Activated naive CD4-positive, alpha-beta T cell treated with anti-CD3 and anti-CD28 coated beads for 36 hours (primary cell): ENCODE measurements around the gene LIMA1. TPM values are rescaled to one million over a fixed set of nuclear protein-coding genes. Genes with fewer than 3 reads are reported as not detected.
"Not testable (repeated sequence)": the region's sequence is repeated elsewhere in the genome, so short reads cannot be mapped to it uniquely, and the experiment has no call there.

Source experiments
- CTCF ChIA-PET: fragments of 350-600 bp; sonication (Branson Sonifier 250); formaldehyde crosslinking; loops from one replicate; lab custom pipeline; 2021; ENCODE audit warnings: antibody characterized with exemption; lab: Charles Lee
- DNase-seq: peaks from one replicate; pipeline ENCODE4 v3.0.0-alpha.2; 2020
- H3K27ac Mint-ChIP-seq: one replicate; pipeline ENCODE4 v1.8.0; 2021; ENCODE audit warnings: mild to moderate bottlenecking, mixed read lengths
- H3K27me3 Mint-ChIP-seq: one replicate; pipeline ENCODE4 v1.8.0; 2021; ENCODE audit warnings: low read depth, mixed read lengths
- H3K36me3 Mint-ChIP-seq: one replicate; pipeline ENCODE4 v1.8.0; 2021; ENCODE audit warnings: low read depth, mixed read lengths
- H3K4me1 Mint-ChIP-seq: one replicate; pipeline ENCODE4 v1.8.0; 2021; ENCODE audit warnings: low read depth, mixed read lengths
- H3K4me3 Mint-ChIP-seq: one replicate; pipeline ENCODE4 v1.8.0; 2021; ENCODE audit warnings: mild to moderate bottlenecking, moderate library complexity, mixed read lengths
- H3K9me3 Mint-ChIP-seq: one replicate; pipeline ENCODE4 v1.8.0; 2021; ENCODE audit warnings: mixed read lengths
- intact Hi-C: fragments of 100-400 bp; cut with micrococcal nuclease; formaldehyde crosslinking; loops from one replicate; pipeline ENCODE4 v1.15.1; 2023
- total RNA-seq, 2 experiments: library from RNA; stranded (reverse); gene quantifications; one replicate each; pipeline ENCODE4 v1.2.3, GENCODE V29; 2021

The LIMA1 gene
- total RNA-seq, 2 experiments from 2014 or later, result 15.9 to 16.5 TPM

DNA sequence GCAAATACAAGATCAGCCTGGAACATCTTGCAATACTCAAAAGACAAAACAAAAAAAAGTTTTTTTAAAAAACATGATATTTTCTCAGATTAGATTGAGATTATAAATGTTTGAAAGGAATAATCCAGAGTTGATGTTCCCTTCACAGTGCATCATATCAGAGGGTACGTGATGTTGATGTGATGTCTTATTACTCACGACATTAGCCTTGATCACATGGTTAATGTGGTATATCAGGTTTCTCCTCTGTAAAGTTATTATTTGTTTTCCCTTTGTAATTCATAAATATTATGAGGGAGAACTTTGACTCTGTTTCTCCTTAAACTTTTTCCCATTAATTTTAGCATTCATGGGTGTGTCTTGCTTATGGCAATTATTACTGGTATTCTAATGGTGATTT lies 26.6 kb downstream of the LIMA1 start:
- intact Hi-C loops, result no loop called here
- H3K36me3 Mint-ChIP-seq, result no peaks in the 10 kb centered on the region
- no peak for DNase-seq
- CTCF ChIA-PET, result no interaction called here
- H3K27me3 Mint-ChIP-seq, result no peaks in the 10 kb centered on the region
- no peak overlapping the region for H3K27ac Mint-ChIP-seq
- peaks cover 13% of the 10 kb centered on the region for H3K4me1 Mint-ChIP-seq
- no peaks in the 10 kb centered on the region for H3K9me3 Mint-ChIP-seq
- no peak overlapping the region for H3K4me3 Mint-ChIP-seq

- intact Hi-C loops, result no loop called here
- no peaks in the 10 kb centered on the region for H3K36me3 Mint-ChIP-seq
- DNase-seq, result no peak
- H3K9me3 Mint-ChIP-seq, result no peaks in the 10 kb centered on the region
- CTCF ChIA-PET, result interaction anchor here (0.5 to 0.6 kb wide), 3 partner anchors 89 to 414 kb away, joined by 3 to 6 read pairs (median 4); no protein-coding TSS in a partner anchor
- peaks cover 13% of the 10 kb centered on the region for H3K4me1 Mint-ChIP-seq
- no peak overlapping the region for H3K4me3 Mint-ChIP-seq
- H3K27ac Mint-ChIP-seq, result no peak overlapping the region
- no peaks in the 10 kb centered on the region for H3K27me3 Mint-ChIP-seq
Observed at GRCh38 chr12:50252977-50253602, 30.2 kb downstream of the LIMA1 start.

DNA sequence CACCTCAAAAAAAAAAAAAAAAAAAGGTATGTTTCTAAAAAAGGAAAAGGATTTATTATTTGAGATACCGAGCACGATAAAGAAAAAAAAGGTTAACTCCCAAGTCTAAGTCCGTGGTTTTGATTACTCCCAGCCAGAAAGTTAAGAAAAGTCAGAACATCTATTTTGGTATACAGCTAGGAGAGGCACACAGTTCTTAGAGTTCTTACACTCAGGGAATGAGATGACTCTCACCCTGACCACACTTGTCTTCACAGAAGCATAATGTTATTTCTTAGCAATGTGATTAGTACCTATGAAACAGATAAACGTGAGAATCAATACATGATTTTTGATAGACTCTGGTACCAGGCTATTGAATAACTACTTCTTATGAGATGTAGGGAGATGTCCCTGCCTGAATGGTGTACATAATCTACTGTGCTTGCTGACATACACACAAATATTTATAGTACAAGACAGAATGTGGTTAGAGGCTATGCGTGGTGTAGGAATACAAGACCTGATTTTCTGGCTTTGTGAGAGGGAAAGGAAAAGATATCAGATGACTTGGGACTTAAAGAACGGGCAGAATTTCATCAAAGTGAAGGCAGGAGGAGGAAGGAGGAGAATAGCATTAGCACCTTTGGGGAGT lies 31.6 kb downstream of the LIMA1 start:
- CTCF ChIA-PET, result no interaction called here
- no peak overlapping the region for H3K27ac Mint-ChIP-seq
- no peaks in the 10 kb centered on the region for H3K36me3 Mint-ChIP-seq
- no peaks in the 10 kb centered on the region for H3K27me3 Mint-ChIP-seq
- intact Hi-C loops, result no loop called here
- DNase-seq, result no peak
- peaks cover 17% of the 10 kb centered on the region for H3K4me1 Mint-ChIP-seq
- H3K9me3 Mint-ChIP-seq, result no peaks in the 10 kb centered on the region
- no peak overlapping the region for H3K4me3 Mint-ChIP-seq

DNA sequence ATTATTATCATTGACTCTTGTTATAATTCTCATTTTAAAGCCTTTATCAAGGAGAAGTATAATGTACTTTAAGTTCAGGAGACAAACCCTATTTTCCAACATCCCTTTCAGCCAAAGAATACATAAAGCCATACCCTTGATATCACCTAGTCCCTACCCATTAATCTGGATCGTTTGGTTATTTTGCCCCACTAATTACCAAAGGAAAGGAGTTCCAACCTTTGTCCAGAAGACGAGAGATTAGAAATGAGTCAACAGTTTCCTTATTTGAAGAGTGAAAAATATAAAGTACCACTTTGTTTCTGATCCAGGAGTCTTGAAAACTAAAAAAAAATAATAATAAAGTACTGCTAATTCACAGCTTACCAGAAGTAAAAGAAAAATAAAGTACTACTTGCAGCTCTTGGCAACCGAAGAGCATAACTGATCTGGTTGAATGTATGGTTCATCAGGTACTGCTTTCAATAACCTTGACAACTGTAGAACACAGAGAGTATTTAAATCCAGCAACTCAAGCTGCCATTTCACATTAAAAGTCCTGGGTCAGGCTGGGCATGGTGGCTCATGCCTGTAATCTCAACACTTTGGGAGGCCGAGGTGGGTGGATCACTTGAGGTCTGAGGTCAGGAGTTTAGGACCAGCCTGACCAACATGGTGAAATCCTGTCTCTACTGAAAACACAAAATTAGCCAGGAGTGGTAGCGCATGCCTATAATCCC lies 33.7 kb downstream of the LIMA1 start:
- no peaks in the 10 kb centered on the region for H3K9me3 Mint-ChIP-seq
- H3K4me3 Mint-ChIP-seq, result no peak overlapping the region
- peaks cover 3% of the 10 kb centered on the region for H3K36me3 Mint-ChIP-seq
- intact Hi-C loops, result loop anchor here (5.0 kb wide), 1 partner anchor 33 kb away; the partner anchor contains the start of gene LIMA1
- peaks cover 20% of the 10 kb centered on the region for H3K4me1 Mint-ChIP-seq
- no peak for DNase-seq
- no peak overlapping the region for H3K27ac Mint-ChIP-seq
- no peaks in the 10 kb centered on the region for H3K27me3 Mint-ChIP-seq
- CTCF ChIA-PET, result interaction anchor here (0.5 to 0.7 kb wide), 2 partner anchors 28 to 180 kb away, joined by 3 read pairs; no protein-coding TSS in a partner anchor

GRCh38 chr12:50248883-50249282 lies 34.4 kb downstream of the LIMA1 start:
- Mint-ChIP-seq H3K36me3 (peaks cover 3% of the 10 kb centered on the region), H3K9me3 (no peaks in the 10 kb centered on the region), H3K4me3 (no peak overlapping the region), H3K4me1 (peaks cover 13% of the 10 kb centered on the region), H3K27ac (no peak overlapping the region), H3K27me3 (no peaks in the 10 kb centered on the region)
- no peak for DNase-seq
- CTCF ChIA-PET, result no interaction called here
- intact Hi-C loops, result loop anchor here (5.0 kb wide), 1 partner anchor 33 kb away; the partner anchor contains the start of gene LIMA1

DNA sequence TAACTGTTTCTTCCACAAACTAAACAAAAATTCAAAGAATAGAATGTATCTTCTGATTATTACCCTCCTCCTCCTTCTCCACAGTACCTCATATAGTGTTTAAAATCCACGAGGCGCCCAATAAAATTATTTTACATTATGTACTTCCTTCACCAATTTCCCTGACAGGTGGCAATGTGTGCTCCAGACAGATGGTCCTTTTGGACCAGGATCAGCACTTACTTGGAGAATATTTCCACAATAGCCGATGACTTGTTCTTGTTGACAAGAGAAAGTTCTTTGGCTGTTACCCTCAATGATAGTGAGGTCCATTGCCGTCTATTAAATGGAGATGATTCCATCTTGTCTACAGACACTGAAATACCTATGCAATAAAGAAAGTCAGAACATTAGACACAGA lies 34.9 kb downstream of the LIMA1 start:
- H3K36me3 Mint-ChIP-seq, result peaks cover 3% of the 10 kb centered on the region
- no peaks in the 10 kb centered on the region for H3K27me3 Mint-ChIP-seq
- H3K4me3 Mint-ChIP-seq, result no peak overlapping the region
- intact Hi-C loops, result loop anchor here (5.0 kb wide), 1 partner anchor 34 kb away; the partner anchor contains the start of gene LIMA1
- H3K9me3 Mint-ChIP-seq, result no peaks in the 10 kb centered on the region
- no peak overlapping the region for H3K27ac Mint-ChIP-seq
- CTCF ChIA-PET, result no interaction called here
- H3K4me1 Mint-ChIP-seq, result peaks cover 11% of the 10 kb centered on the region
- no peak for DNase-seq

DNA sequence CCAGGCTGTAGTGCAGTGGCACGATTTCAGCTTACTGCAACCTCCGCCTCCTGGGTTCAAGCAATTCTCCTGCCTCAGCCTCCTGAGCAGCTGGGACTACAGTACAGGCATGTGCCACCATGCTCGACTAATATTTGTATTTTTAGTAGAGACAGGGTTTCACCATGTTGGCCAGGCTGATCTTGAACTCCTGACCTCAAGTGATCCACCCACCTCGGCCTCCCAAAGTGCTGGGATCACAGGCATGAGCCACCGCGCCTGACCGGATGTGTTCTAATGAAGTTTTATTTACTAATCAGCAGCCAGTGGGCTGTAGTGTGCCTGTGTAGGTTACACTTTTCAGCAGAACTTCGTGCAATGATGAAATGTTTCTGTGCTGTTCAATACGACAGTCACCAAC lies 35.7 kb downstream of the LIMA1 start:
- peaks cover 11% of the 10 kb centered on the region for H3K4me1 Mint-ChIP-seq
- not testable (repeated sequence) for DNase-seq, H3K9me3 Mint-ChIP-seq, H3K36me3 Mint-ChIP-seq, H3K27me3 Mint-ChIP-seq, H3K27ac Mint-ChIP-seq, H3K4me3 Mint-ChIP-seq
- CTCF ChIA-PET, result interaction anchor here (0.8 to 0.9 kb wide), 2 partner anchors 26 to 67 kb away, joined by 3 read pairs; no protein-coding TSS in a partner anchor
- intact Hi-C loops, result loop anchor here (1.0 to 5.0 kb wide), 2 partner anchors 25 to 35 kb away; partner anchors contain the start of gene LIMA1

- peak; percentile 56 for DNase-seq
- intact Hi-C loops, result loop anchor here (1.0 to 5.0 kb wide), 2 partner anchors 25 to 35 kb away; partner anchors contain the start of gene LIMA1
- Mint-ChIP-seq H3K36me3 (peaks cover 3% of the 10 kb centered on the region), H3K4me3 (no peak overlapping the region), H3K4me1 (peaks cover 11% of the 10 kb centered on the region), H3K27me3 (no peaks in the 10 kb centered on the region), H3K9me3 (no peaks in the 10 kb centered on the region), H3K27ac (peak overlapping the region; percentile 68)
- CTCF ChIA-PET, result interaction anchor here (0.8 to 0.9 kb wide), 2 partner anchors 26 to 67 kb away, joined by 3 read pairs; no protein-coding TSS in a partner anchor
Observed at GRCh38 chr12:50246873-50247612, 36.3 kb downstream of the LIMA1 start.

DNA sequence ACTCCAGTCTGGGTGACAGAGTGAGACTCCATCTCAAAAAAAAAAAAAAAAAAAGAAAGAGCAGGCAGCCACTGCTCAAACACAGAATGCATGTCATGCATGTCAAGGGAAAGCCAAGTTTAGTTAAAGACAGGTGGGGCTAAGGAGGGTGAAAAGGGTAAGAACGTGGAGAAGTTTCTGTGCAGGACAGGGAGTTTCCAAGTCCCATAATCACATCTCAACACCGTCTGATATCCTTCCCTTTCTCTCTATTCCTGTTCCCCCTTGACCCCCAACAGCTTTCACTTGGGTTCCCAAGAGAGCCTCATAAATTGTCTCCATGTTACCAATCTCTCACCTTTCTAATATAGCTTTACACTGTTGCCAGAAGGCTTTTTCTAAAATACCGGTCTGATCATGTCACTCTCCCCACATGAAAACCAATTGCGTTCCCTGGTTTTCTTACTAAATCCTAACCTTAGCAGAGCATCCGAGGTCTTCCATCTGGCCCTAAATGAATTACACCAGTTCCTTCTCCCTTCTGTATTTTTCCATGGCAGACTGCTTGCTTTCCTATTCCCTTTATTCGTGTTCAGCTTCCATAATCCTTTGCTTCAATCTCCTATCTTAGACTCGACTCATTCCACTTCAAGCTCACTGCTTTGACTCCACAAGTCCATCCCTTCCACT lies 37.0 kb downstream of the LIMA1 start:
- peaks cover 9% of the 10 kb centered on the region for H3K4me1 Mint-ChIP-seq
- H3K36me3 Mint-ChIP-seq, result peaks cover 3% of the 10 kb centered on the region
- intact Hi-C loops, result loop anchor here (5.0 kb wide), 1 partner anchor 36 kb away; the partner anchor contains the start of gene LIMA1
- no peak for DNase-seq
- no peaks in the 10 kb centered on the region for H3K9me3 Mint-ChIP-seq
- no peaks in the 10 kb centered on the region for H3K27me3 Mint-ChIP-seq
- no peak overlapping the region for H3K4me3 Mint-ChIP-seq
- H3K27ac Mint-ChIP-seq, result no peak overlapping the region
- CTCF ChIA-PET, result no interaction called here

DNA sequence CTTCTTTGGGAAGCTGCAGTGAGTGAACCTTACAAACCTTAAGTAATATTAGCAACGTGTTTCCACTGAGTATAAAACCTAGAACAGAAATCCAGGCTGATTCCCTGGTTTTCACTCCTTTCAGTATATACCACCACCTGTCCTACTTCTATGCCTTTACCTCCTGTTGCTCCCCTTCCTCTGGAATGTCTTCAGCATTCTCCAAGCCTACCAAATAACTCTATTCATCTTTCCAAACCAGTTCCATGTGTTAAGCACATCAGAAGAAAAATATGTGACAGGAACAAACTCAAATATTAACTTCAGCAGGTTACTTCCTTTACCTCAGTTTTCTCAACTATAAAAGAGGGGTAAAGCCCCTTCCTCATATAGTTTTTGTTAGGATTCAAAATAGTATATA lies 39.8 kb downstream of the LIMA1 start:
- CTCF ChIA-PET, result interaction anchor here (1.4 to 1.9 kb wide), 2 partner anchors 10 to 16 kb away, joined by 4 read pairs; no protein-coding TSS in a partner anchor
- no peak overlapping the region for H3K27ac Mint-ChIP-seq
- DNase-seq, result no peak
- H3K27me3 Mint-ChIP-seq, result no peaks in the 10 kb centered on the region
- intact Hi-C loops, result no loop called here
- no peaks in the 10 kb centered on the region for H3K9me3 Mint-ChIP-seq
- H3K4me1 Mint-ChIP-seq, result peaks cover 9% of the 10 kb centered on the region
- no peak overlapping the region for H3K4me3 Mint-ChIP-seq
- peaks cover 3% of the 10 kb centered on the region for H3K36me3 Mint-ChIP-seq

- H3K27me3 Mint-ChIP-seq, result no peaks in the 10 kb centered on the region
- H3K9me3 Mint-ChIP-seq, result no peaks in the 10 kb centered on the region
- H3K4me3 Mint-ChIP-seq, result no peak overlapping the region
- intact Hi-C loops, result no loop called here
- H3K36me3 Mint-ChIP-seq, result peaks cover 3% of the 10 kb centered on the region
- CTCF ChIA-PET, result interaction anchor here (1.4 to 1.9 kb wide), 2 partner anchors 9 to 16 kb away, joined by 4 read pairs; no protein-coding TSS in a partner anchor
- H3K4me1 Mint-ChIP-seq, result peaks cover 9% of the 10 kb centered on the region
- no peak overlapping the region for H3K27ac Mint-ChIP-seq
- no peak for DNase-seq
Observed at GRCh38 chr12:50242751-50243191, 40.5 kb downstream of the LIMA1 start.
